T-helper 1 cell (primary cell): ENCODE results near the gene PLB1.
"Not testable (repeated sequence)": the region's sequence is repeated elsewhere in the genome, so short reads cannot be mapped to it uniquely, and the experiment has no call there.

Source experiments
- DNase-seq, 5 donors: peaks; one replicate each; pipeline ENCODE4 v3.0.0-alpha.2; 2012 to 2020

PLB1 gene

DNA sequence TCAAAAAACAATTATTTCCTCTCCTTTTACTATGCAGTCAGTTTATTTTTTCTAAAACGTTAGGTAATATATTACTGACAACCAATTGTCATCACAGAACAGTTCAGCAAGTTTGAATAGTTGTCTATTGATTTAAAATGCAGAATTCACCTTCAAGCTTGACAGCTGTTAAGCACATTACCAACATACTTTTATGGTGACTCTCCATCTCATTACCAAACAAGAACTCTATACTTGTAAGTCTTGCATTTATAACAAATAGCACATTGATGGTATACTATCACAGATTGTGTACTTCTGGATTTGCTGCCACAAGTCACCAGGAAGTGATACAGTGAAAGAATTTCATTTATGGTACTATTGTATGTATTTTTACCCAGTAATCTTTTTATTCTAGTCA, 156.4 kb downstream of the PLB1 start:
- DNase-seq, result no peak

DNA sequence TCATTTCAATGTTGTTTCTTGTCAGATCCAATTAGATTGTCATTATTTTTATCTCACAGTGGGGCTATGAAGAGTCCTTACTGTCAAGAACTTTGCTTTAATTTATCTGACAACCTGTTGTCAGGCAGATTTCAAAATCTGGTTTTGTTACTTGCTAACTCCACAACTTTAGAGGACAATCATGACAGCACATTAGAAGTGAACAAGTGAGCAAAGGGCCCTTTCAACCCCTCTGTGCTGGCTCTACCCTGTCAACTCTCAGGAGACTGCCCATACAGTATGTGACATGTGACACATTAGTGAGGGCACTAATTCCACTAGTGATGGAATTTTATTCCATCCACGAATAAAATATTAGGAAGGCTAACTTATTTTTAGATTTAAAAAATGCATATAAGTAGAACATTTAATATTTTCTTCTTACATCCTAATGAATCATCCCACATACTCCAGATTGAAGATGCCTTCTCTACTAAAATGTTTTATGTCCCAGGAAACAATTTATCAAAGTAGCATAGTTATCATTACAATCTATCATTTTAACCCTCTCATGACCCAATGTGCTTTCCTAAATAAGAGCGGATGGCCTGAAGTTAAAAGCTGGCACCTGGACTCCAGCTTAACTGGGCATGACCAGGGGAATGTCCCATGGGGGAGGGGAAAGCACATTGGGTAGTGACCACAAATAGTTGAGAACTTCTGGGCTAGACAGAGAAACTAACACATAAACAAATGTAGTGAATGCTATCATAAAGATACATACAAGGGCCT, 158.2 kb downstream of the PLB1 start:
- no peak for DNase-seq

GRCh38 chr2:28654663-28655320, 158.9 kb downstream of the PLB1 start:
- DNase-seq, result no peak

DNA sequence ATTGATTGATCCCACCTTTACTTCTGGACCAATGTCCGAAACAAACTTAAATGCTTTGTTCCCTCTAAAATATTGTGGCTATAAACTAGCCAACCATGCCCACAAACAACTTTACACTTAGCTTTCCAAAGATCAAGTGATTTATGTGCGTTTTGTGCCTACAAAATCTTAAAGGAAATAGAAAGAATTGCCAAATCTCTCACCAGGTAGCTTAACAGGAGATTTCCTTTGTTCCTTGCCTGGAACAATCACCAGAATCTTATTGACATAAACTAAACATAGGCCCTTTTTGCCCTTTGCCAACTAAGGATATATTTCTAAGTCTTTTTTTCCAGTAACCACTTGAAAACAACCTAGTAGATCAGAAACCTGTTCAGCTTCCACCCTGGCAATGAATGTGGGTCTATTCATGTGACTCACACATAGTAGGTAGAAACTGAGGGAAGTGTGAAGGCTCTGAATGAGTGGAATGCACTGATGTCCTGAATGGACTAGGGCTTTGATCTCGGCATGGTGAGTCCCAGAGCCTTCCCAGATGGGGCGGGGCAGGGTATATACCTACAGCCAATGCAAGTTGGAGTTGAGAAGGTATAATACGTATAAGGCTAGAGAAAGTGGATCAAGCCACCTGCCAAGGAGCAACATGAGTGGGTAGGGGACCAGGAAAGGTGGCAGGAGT, 161.2 kb downstream of the PLB1 start:
- DNase-seq, result no peak

- DNase-seq, result no peak
Observed at GRCh38 chr2:28658369-28658768, 162.5 kb downstream of the PLB1 start.

- DNase-seq, result no peak
Observed at GRCh38 chr2:28659127-28659526, 163.3 kb downstream of the PLB1 start.

- DNase-seq, result no peak
Observed at GRCh38 chr2:28661589-28662001, 165.7 kb downstream of the PLB1 start.

DNA sequence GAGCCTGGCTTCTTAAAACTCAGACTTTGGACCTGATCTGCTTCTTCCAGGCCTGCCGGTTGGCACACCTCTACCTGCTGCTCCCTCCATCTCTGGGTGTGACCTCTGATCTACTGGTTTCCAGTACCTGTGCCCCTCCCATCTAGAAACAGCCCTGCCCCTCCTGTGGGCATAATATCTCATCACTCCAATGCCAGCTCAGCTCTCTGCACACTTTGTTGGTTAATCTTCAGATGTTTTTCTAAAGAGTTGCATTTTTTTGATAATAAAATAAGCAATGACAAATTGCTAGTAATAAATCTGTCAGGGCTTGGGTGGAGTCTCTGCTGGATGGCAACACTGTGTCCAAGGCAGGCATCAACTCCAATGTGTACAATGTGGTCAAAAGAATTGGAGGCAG, 166.2 kb downstream of the PLB1 start:
- no peak for DNase-seq

GRCh38 chr2:28662468-28663181, 166.8 kb downstream of the PLB1 start:
- no peak for DNase-seq

DNA sequence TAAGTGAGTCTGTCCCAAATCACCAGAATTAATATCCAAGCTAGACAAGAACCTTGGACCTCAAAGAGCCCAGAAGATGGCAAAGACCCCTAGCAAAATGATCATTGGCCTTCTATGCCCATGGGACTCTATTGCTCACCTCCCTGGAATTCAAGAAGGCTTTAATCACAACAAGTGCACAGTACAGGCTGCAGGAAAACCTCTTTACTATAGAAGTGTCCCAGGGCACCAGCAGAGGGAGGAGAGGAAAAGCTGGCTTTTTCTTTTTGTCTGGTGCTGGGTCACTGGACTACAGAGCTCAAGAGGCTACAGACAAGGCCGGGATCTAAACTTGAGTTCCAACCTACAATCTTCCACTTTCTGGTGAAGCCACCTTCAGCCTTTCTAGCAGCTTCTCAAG, 167.5 kb downstream of the PLB1 start:
- DNase-seq, result no peak

GRCh38 chr2:28664120-28664842, 168.4 kb downstream of the PLB1 start:
- DNase-seq, result no peak

DNA sequence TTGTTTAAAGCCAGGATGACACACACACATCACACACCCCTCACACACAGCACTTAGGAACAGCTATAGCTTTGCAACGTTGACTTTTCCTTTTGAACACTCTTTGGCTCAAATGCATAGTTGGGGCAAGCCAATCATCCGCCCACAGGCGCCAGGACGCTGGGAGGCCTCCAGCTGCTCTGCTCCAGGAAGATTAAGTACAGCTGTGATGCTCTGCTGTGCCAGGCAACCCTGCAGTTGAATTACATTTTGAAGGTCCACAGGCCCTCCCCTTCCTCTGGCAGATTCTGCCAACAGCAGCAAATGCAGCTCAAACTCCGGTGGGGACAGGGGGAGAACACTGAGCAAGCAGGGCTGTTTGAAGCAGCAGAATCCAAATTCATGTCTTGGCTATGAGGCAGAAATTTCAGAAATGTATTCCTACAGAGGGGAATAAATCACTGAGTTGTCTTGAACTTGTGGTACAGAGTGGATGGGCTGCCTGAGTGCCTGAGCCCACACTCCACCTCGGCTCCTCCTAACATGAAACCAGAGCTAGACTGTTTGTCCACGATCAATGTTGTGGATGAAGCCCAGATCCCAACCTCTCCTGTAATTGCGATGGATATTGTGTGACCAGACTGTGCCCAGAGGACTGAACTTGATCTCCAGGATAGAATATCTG, 169.3 kb downstream of the PLB1 start:
- no peak for DNase-seq

GRCh38 chr2:28665811-28666377, 170.0 kb downstream of the PLB1 start:
- not testable (repeated sequence) for DNase-seq

- no peak for DNase-seq
Observed at GRCh38 chr2:28666496-28667184, 170.8 kb downstream of the PLB1 start.

DNA sequence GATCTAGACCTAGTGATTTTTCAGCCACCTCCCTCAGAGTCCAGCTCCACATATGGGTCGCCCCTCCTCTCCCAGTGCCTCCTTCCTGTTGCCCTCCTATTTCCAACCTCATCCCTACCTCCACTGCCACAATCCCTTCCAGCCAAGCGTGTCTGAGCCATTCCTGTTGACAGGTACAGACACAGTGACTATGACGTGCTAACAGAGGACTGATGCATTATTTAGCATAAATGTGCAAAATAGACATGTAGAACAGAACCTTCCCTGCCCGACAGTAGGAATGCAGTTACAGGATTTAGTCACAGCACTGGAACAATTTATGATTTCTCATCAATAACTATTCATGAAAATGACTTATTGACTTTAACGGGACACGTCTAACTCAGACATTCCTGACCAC, 171.4 kb downstream of the PLB1 start:
- no peak for DNase-seq

DNA sequence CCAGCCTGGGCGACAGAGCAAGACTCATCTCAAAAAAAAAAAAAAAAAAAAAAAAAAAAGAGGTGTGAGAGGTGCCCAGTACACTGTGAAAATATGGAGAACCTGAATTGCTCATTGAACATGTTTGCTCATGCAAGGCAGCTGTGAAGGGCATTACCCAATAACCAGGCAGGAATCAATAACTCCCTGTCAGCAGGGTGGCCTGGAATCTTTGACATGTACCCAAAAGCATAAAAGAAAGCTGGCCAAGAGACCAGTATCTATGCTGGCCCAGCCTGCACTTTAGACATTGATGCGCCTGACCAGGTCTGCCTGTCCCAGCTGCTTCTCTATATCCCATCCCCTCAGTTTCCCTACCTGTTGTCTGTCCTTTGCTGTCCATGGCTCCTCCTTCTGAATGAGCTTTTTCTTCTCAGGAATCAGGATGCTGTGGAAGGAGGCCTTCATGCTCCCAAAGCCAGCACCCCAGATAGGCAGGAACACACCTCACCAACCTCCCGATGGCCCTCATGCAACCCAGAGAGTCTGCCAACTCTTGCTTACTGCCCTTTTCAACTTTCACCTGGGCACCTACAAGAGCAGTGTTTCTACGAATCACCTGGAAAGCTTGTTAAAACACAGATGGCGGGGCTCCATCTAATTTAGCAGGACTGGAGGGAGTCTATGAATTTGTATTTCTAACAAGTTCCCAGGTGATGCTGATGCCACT, 172.4 kb downstream of the PLB1 start:
- DNase-seq, result no peak

GRCh38 chr2:28668880-28669279, 173.0 kb downstream of the PLB1 start:
- no peak for DNase-seq

DNA sequence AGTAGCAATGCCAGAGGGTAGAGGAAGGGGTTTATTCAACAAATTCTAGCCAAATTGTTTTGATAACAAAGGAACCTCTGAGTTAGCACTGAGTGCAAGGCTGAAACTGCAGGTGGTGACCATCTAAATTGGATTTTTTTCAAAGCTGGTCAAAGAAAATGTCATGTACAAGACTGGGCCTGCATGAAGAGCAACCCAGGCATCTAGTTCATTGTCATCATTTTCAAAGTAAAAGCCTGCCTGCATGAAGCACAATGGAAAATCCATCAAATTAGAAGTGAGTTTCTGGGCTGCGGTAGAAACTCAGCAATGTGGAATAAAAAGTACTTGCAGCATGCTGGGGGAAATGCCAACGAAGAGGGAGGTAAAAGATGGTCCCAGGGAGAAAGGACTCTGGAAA, 175.0 kb downstream of the PLB1 start:
- DNase-seq, result no peak

DNA sequence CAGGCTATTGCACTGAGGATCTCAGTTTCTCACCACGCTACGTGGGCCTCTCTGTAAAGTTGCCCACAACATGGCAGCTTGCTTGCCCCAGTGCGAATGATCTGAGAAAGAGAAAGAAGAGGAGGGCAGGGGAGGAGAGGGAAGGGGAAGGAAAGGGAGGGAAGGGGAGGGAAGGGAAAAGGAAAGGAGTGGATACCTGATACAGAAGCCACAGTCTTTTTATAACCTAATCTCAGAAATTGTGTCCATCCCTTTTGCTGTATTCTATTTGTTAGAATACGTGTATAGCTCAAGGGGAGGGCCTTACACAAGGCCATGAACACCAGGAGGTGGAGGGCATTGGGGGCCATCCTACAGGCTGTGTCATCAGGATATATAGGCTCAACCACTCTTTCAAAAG, 177.5 kb downstream of the PLB1 start:
- DNase-seq, result no peak

DNA sequence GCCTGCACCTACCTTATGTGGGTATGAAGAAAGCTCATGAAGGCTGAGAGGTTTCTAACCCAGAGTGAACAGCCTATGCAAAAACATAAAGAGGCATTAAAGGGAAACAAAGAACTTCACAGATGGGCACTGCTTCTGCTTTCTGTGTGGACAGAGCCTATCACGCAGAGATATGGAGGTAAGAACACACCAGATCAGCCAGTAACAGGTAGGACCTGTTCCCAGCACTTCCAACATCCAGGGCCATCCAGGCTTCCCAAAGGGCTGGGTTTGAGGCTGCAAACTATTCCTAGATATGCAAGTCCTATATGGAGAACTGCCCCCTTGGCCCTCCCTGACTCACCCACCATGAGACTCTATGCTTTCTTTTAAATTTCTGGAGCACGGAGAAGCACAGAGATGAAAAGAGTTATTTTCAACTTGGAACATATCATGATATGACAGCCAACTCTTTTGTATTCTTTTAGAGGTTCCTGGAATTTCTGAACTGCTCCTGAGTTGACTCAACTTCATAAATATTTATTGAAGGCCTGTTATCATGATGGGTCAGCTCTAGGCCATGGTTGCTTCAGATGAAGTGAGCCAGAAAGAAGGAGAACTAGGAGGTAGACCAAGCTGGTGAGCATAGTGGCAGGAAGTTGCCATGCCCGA, 178.3 kb downstream of the PLB1 start:
- no peak for DNase-seq
